ENCODE data around the gene LONRF2.
A peak's percentile ranks its signal among the peaks of the same experiment; 100 is the strongest.

LONRF2 gene

GRCh38 chr2:100301881-100302584 lies 20.3 kb downstream of the LONRF2 start:
- no peak for DNase-seq (ENCODE audit: low spot score)

GRCh38 chr2:100299548-100299947 lies 22.8 kb downstream of the LONRF2 start:
- DNase-seq (ENCODE audit: low spot score): no peak

DNA sequence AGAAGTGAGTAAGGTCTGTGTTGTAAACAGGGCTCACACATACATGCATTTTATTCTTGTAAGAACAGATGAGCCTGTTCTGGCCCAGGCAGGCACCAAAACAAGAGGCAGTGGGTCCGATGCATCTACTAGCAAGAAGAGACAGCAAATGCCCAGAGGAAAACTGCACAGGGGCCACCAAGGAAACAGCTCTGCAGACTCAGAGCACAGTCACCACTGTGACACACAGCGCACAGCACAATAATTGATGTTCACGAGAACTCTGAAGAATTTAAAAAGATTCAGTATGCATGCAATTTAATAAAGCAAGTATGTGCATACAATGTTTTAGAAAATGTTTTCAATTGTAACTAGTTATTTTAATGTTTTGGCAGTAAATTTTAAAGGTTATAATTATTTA lies 24.8 kb downstream of the LONRF2 start:
- no peak for DNase-seq (ENCODE audit: low spot score)

DNA sequence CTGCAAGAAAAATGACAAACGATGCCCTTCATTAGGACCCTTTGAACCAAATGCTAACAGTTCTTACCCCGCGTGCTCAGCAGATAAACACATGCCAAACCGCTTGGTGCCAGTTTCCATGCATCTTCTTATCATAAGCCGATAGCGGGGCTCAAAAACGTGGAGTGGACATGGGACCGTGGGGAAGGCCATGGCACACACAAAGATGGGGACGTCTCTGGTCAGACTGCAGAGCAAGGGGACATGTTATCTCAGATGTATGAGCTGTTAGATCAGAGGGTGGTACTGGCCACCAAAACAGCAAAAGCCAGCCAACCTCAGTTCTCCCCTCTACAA lies 28.2 kb downstream of the LONRF2 start:
- DNase-seq (ENCODE audit: low spot score): no peak

GRCh38 chr2:100293341-100294161 lies 28.8 kb downstream of the LONRF2 start:
- DNase-seq (ENCODE audit: low spot score): no peak

DNA sequence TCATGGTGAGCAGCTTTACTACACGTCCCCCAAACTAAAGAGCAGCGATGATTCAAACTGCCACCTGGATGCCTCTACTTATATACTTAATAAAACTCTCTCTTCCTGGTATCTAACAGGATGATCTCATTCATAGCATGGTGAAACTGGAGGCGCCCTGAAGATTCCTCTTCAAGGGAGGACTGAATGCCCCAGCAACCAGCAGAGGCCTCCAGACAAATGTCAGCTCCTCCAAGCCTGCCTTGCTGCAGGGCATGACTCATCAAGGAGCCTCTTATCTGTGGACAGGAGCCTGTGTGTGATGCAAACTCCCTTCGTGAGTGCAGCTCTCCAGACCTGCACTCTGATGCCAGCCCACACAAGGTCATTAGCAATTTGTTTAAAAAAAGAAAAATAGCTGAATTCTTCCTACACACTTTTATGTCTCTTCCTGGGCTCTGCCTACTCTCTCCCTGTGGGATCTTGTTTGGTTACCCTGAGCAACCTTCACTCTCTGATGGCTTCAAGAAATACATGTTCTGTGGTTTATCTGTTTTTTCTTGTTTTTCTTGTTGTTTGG lies 30.2 kb downstream of the LONRF2 start:
- DNase-seq (ENCODE audit: low spot score): peak; percentile 92

- peak; percentile 93 for DNase-seq (ENCODE audit: low spot score)
Observed at GRCh38 chr2:100291152-100291970, 30.9 kb downstream of the LONRF2 start.

- no peak for DNase-seq (ENCODE audit: low spot score)
Observed at GRCh38 chr2:100290718-100291151, 31.6 kb downstream of the LONRF2 start.

DNA sequence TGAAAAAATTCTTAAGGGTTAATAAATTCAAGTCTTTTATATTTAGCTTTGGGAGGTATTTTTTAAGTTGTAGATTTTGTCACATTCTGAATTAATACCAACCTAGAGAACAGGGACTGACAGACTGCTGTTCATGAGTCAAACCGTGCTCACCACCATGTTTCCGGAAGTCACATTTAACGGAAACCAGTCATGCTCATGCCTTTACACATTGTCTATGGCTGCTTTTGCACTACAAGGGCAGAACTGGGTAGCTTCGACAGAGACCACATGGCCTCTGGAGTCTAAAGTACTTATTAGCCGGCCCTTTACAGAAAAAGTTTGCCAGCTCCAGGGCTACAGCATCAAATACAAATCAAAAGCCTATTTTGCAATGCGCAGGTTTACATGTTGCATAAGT lies 33.3 kb downstream of the LONRF2 start:
- no peak for DNase-seq (ENCODE audit: low spot score)

DNA sequence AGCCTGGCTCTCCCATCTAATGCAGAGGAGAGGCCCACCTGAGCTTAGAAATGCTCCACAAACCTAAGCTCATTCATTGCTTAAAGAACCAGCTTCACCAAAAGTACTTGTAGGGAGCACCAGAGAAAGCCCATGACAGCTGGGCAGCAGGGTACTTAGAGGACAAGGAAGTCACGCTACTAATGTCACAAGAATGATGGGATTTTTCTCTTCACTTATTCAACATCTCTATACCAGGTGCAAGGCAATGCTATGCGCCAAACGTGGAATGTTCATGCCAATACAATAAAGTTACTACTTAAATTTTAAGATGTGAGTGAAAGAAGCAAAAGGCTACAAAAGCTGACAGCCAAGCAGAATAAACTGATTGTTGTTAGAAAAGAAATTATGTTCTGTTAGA lies 36.0 kb downstream of the LONRF2 start:
- DNase-seq (ENCODE audit: low spot score): no peak

GRCh38 chr2:100285691-100286090 lies 36.6 kb downstream of the LONRF2 start:
- no peak for DNase-seq (ENCODE audit: low spot score)

DNA sequence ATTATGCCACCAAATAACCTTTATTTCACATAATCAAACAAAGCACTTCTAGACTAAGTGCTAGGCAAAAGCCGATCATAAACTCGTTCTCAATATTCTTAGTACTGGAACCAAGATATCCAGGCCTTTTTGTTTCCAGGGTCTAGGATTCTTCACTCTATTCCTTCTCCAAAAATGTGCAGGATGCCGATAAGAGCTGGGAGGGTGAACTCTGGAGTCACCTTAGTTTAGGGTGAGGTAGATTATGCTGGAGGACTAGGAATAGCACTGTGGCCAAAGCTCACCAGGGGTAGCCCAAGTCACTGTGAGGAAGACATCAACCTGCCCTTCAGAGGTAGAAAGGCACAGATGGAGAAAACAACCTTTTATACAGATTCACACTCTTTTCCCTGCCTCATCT lies 37.3 kb downstream of the LONRF2 start:
- no peak for DNase-seq (ENCODE audit: low spot score)

GRCh38 chr2:100283724-100284501 lies 38.4 kb downstream of the LONRF2 start:
- peak; percentile 35 for DNase-seq (ENCODE audit: low spot score)

DNA sequence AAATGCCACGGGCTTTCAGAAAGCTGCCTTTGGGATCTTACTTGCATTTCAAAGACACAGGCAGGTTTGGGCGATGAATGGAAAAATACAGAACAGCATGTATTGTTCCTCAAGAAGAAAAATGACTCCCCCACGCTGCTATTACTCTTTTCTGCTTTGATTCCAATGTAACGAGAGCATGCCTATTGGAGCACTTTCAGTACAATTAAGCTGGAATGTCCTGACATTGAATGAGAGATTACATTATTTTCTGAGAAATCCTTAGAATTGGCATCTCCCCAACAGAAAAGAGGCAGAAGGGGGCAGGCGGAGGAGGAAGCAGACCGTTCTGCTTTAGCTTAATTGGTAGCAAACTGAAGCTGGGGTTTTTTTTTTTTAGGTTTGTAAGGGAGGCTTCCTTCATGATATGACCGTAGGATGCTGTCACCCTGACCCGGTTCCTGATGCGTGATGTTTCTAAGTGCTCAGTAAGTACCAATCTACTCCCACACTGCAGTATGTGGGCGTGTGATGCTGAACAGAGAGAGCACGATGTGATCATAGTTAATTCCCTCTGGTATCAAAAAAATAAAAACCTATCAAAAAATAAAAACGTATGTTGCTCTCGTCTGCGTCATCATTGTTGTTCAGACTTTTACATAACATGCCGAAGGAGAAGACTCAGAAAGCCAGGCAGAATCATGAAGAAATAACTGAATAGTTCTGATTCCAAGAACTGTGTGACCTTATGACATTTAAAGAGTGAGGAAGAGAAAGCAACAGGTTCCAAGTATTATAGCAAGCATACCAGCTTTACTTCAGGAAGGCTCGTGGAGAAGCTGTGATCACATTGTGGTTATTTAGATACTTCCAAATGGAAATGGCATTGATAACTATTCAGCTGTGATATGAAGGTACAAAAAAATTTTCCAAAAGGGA lies 40.5 kb downstream of the LONRF2 start:
- DNase-seq (ENCODE audit: low spot score): no peak

- no peak for DNase-seq (ENCODE audit: low spot score)
Observed at GRCh38 chr2:100279586-100280534, 42.4 kb downstream of the LONRF2 start.

GRCh38 chr2:100278986-100279385 lies 43.3 kb downstream of the LONRF2 start:
- no peak for DNase-seq (ENCODE audit: low spot score)

GRCh38 chr2:100278501-100278900 lies 43.8 kb downstream of the LONRF2 start:
- no peak for DNase-seq (ENCODE audit: low spot score)

DNA sequence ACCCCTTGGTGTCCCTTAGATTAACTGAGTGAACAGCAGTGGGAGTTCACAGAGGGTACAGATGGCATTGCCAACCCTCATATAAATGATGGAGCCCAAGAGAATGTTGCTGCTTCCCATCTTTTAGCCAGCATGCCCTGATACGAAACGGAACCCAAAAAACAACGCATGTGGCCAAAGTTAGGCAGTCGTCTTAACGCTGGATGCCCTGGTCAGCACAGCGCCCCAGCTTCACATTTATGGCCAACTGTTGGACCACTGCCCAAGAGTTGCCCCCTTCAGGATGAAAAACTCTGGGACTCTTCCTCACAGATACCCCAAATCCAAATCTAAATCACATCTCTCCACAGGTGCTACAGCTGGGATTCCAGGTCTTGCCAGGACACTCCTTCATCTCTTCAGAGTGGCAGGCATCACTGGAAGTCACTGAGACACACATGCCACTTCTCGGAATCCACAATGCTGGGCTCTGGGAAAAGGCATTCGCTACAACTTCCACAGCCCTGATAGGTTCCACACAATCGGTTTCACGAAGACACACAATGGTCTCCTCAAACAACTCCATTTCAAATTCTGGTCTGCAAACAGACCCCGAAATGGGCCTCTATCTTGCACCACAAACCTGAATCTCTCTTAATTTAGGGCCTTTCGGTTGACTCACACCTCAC lies 44.6 kb downstream of the LONRF2 start:
- no peak for DNase-seq (ENCODE audit: low spot score)

DNA sequence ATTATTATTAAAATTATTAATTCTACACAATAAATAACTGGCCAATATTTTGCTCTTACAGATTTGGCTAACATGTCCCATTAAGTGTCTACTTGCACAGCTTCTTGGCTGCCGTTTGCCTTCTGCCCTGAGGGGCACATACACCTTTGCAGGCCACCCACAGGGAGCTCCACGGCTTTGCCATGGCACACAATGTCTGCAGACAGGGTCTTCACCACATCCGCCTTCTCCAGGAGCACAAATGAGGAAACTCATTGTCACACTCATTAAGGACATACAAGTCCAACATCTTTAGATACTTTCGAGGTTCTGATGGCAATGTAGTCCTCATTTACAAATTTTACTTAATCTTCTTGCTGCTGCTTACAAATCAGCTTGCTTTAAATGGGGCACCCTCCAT lies 45.6 kb downstream of the LONRF2 start:
- DNase-seq (ENCODE audit: low spot score): no peak
